HUES64 (cell line): Measurements from ENCODE around the gene FGF14.

Experiments
- H3K27ac ChIP-seq: 2 replicates; pipeline ENCODE4 v1.7.0; 2013; ENCODE audit warnings: low read depth, low read length, inconsistent platforms
- H3K27me3 ChIP-seq: 2 replicates; pipeline ENCODE4 v1.6.1; 2013; ENCODE audit warnings: mild to moderate bottlenecking, low read length; ENCODE audit not compliant: insufficient read depth
- H3K36me3 ChIP-seq: 2 replicates; pipeline ENCODE4 v1.6.1; 2013; ENCODE audit warnings: mild to moderate bottlenecking, low read length; ENCODE audit not compliant: insufficient read depth
- H3K4me1 ChIP-seq: 2 replicates; pipeline ENCODE4 v1.6.1; 2013; ENCODE audit warnings: mild to moderate bottlenecking, low read length, moderate library complexity; ENCODE audit not compliant: insufficient read depth
- H3K4me3 ChIP-seq: 2 replicates; pipeline ENCODE4 v1.5.1; 2013; ENCODE audit warnings: mild to moderate bottlenecking, low read length, moderate library complexity
- H3K9ac ChIP-seq: 2 replicates; pipeline ENCODE4 v1.6.1; 2013; ENCODE audit warnings: mild to moderate bottlenecking, low read depth, low read length
- H3K9me3 ChIP-seq: 2 replicates; pipeline ENCODE4 v1.6.1; 2013; ENCODE audit warnings: low read depth, low read length; ENCODE audit not compliant: insufficient read depth
- WGBS: fragments of 150-250, 120-280 bp; methylation state at CpG from one replicate; pipeline ENCODE4 v1.1.7; 2013; ENCODE audit warnings: missing lambda C conversion rate; 5-methylcytosine and 5-hydroxymethylcytosine counted together

Gene FGF14

DNA sequence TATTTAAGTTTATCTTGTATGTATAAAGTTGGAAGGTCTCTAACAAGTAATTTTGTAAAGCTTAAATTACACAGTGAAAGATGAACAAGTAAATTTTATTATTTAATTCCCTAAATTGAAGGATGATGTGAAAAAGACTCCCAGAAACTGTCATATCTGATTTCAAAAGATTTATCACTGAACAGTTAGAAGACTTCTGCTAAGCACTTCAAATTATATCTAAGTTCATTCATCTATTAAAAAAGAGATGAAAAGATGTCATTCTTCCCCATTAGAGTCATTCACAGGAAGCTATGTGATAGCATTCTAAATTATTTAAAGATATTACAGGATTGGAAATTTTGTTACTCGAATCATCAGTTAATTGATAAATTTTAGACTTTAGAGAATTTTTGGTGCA is 590.0 kb downstream of the FGF14 start:
- H3K9ac ChIP-seq = no peak overlapping the region
- H3K4me1 ChIP-seq = no peaks in the 10 kb centered on the region
- no peaks in the 10 kb centered on the region for H3K36me3 ChIP-seq
- no peaks in the 10 kb centered on the region for H3K27me3 ChIP-seq
- H3K9me3 ChIP-seq = no peaks in the 10 kb centered on the region
- 100% methylated on average over 1 of the region's 1 CpG for WGBS
- H3K27ac ChIP-seq = no peak overlapping the region
- no peak overlapping the region for H3K4me3 ChIP-seq

DNA sequence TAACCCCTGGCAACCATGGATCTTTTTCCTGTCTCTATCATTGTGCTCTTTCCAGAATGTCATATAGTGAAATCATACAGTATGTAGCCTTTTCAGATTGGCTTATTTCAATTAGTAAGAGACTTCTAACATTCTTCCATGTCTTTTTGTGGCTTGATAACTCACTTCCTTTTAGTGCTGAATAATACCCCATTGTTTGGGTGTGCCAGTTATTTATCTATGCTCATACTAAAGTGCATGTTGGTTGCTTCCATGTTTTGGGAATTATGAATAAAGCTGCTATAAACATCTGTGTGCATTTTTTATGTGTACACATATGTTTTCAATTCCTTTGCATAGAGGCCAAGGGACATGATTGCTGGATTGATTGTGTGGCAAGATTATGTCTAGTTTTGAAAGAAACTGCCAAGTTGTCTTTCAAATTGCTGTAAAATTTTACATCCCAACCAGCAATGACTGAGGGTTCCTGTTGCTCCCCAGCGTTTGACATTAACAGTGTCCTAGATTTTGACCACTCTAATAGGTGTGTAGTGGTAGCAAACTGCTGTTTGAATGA is 590.5 kb downstream of the FGF14 start:
- WGBS = 86% methylated on average over 1 of the region's 1 CpG
- Histone ChIP-seq H3K9ac (no peak overlapping the region), H3K27ac (no peak overlapping the region), H3K9me3 (no peaks in the 10 kb centered on the region), H3K4me3 (no peak overlapping the region), H3K4me1 (no peaks in the 10 kb centered on the region), H3K36me3 (no peaks in the 10 kb centered on the region), H3K27me3 (no peaks in the 10 kb centered on the region)

DNA sequence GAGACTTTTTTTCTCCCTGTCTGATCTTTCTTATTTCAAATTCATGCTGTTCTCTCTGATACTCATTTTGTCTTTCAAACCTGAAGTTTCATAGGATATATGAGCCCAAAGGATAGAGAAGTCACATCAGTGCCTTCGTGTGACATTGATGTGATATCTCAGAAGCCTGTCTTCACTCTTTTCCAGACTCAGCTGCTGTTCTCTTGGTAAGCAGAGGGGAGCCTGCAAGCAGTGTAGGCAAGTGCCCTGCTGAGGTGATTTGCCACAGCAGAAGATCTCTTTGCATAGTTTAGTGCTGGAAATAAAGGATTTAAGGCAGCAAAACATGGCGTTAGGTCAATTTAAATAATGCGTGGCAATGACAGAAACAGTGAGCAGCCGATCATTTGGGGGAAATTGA is 602.7 kb downstream of the FGF14 start:
- Histone ChIP-seq H3K9ac (no peak overlapping the region), H3K9me3 (no peaks in the 10 kb centered on the region), H3K4me3 (no peak overlapping the region), H3K36me3 (no peaks in the 10 kb centered on the region), H3K4me1 (peaks cover 8% of the 10 kb centered on the region; the same call in 1 of the 2 replicates), H3K27me3 (no peaks in the 10 kb centered on the region), H3K27ac (no peak overlapping the region)
- 71% methylated on average over 4 of the region's 4 CpGs for WGBS

DNA sequence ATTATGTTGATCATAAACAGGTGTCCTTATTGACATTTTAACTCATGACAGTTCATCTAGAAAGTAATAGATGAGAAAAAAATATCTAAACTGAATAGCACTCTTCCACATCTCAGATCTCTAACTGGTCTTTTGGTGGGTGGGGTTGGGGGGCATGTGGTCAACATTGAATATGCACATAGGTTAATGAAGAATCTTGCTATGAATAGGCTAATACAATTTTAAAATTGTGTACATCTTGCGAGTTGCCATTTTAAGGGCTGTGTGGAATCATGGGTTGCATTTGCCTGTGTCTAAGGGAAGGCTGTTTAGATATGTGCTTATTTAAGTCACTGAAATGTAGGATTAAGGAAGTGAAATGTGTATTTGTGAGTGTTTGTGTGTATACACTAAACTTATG is 603.4 kb downstream of the FGF14 start:
- Histone ChIP-seq H3K27ac (no peak overlapping the region), H3K9ac (no peak overlapping the region)
- WGBS = 93% methylated on average over 1 of the region's 1 CpG

DNA sequence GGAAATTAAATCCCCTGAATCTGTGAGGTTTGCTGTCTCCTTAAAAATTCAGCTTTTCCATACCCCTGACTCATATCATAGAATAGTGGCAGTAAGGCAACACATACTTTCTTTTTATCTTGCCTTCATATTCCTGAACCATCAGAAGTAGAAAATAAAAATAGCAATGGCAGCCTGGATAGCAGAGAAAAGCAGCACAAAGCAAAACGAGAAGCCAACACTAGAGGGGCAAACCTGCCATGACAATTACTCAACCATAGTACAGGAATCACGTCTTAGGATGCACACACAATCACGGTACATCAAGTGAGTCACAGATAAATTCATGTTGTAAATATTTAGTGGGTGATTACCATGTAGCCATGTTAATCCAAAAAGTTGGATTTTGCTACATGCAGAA is 606.4 kb downstream of the FGF14 start:
- no peaks in the 10 kb centered on the region for H3K36me3 ChIP-seq
- H3K27me3 ChIP-seq = no peaks in the 10 kb centered on the region
- no peaks in the 10 kb centered on the region for H3K9me3 ChIP-seq
- no peak overlapping the region for H3K27ac ChIP-seq
- H3K4me3 ChIP-seq = no peak overlapping the region
- H3K4me1 ChIP-seq = peaks cover 8% of the 10 kb centered on the region; the same call in 1 of the 2 replicates
- H3K9ac ChIP-seq = no peak overlapping the region
- WGBS = 89% methylated on average over 3 of the region's 3 CpGs

More for the DNA sequence above, 603.4 kb downstream of the FGF14 start:
- H3K4me3 ChIP-seq = no peak overlapping the region
- peaks cover 8% of the 10 kb centered on the region; the same call in 1 of the 2 replicates for H3K4me1 ChIP-seq
- no peaks in the 10 kb centered on the region for H3K9me3 ChIP-seq
- H3K27me3 ChIP-seq = no peaks in the 10 kb centered on the region
- no peaks in the 10 kb centered on the region for H3K36me3 ChIP-seq

DNA sequence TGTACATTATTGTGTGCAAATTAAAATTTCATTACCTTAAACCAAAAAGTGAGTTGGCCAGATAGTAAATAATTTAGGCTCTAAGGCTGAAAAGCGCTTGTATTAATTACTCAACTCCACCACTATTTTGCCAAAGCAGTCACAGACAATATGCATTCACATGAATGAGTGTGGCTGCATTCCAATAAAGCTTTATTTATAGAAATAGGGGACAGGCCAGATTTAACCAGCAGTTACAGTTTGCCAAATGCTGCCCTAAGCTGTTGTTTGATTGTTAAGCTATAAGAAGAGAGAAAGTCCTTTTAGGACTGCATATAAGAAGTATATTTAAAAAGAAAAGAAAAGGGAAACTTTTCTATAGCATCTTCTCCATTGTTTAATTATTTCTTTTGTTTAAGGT is 606.8 kb downstream of the FGF14 start:
- Histone ChIP-seq H3K4me1 (peaks cover 8% of the 10 kb centered on the region; the same call in 1 of the 2 replicates), H3K27ac (no peak overlapping the region), H3K4me3 (no peak overlapping the region), H3K36me3 (no peaks in the 10 kb centered on the region), H3K27me3 (no peaks in the 10 kb centered on the region), H3K9me3 (no peaks in the 10 kb centered on the region), H3K9ac (no peak overlapping the region)
- WGBS = no CpG with 5 or more reads among the region's 1 CpG

DNA sequence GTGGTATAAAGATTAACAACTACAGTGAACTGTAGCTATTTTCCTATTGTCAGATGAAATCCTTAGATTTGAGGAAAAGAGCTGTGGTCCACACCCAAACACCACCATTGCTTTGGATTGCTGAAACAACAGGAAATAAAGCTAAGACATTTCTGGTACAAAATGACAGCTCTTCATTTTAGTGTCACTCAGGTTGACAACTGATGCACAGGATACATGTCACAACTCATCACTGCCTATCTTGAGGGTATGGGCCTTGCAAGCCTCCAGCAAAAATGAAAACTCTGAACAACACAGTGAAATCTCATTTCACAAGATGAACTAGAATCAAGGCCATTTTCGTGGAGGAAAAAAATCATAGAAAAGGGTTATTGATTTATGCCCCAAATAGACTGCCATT is 609.7 kb downstream of the FGF14 start:
- Histone ChIP-seq H3K9ac (no peak overlapping the region), H3K27me3 (no peaks in the 10 kb centered on the region), H3K27ac (no peak overlapping the region), H3K4me1 (no peaks in the 10 kb centered on the region), H3K36me3 (no peaks in the 10 kb centered on the region), H3K9me3 (no peaks in the 10 kb centered on the region), H3K4me3 (no peak overlapping the region)
- WGBS = no CpG with 5 or more reads among the region's 1 CpG

DNA sequence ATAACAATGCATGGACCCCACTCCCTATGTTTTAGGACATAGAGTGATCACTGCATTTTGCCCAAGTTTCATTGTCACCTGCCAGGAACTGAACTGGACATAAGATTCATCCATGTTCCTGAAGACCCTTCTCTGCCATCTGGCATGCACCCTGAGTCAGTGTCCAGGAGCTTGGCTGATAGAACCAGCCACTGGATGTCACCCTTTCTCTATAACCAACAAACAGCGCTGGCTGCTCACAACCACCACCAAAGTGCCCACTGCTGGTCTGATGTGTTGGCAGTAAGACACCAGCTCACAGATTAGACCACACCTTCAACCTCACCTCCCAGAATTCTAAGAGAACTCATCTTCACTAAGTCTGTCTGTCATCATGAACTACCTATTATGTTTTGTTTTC is 616.0 kb downstream of the FGF14 start:
- WGBS = 17% methylated on average over 1 of the region's 1 CpG
- Histone ChIP-seq H3K9ac (no peak overlapping the region), H3K4me3 (no peak overlapping the region), H3K4me1 (no peaks in the 10 kb centered on the region), H3K9me3 (no peaks in the 10 kb centered on the region), H3K36me3 (no peaks in the 10 kb centered on the region), H3K27ac (no peak overlapping the region), H3K27me3 (no peaks in the 10 kb centered on the region)

DNA sequence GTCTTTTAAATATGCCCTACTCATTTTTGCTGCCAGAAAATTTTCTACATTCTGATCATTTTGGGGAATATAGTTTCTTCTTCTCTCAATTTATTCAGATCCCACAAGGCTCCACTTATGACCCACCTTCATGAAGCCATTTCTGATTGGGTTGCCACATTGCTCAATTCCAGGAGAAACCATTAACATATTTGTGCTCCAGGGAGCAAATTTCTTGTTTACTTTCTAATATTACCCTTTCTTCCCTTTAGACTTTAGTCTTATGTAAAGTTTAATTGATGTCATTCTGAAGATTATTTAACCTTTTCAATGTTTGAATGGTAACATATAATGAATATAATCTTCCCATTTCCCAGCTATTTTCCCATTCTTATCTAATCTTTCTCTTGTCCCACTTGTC is 617.5 kb downstream of the FGF14 start:
- Histone ChIP-seq H3K36me3 (no peaks in the 10 kb centered on the region), H3K9ac (no peak overlapping the region), H3K4me1 (no peaks in the 10 kb centered on the region), H3K4me3 (no peak overlapping the region), H3K9me3 (no peaks in the 10 kb centered on the region), H3K27me3 (no peaks in the 10 kb centered on the region), H3K27ac (no peak overlapping the region)

DNA sequence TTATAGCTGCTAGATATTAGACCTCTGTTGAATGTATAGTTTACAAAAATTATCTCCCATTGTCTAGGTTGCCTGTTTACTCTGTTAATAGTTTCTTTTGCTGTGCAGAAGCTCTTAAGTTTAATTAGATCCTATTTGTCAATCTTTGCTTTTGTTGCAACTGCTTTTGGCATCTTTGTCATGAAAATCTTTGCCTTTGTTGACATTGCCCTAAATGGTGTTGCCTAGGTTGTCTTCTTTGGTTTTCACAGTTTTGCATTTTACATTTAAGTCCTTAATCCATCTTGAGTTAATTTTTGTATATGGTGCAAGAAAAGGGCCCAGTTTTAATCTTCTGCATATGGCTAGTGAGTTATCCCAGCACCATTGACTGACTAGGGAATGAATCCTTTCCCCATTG is 618.3 kb downstream of the FGF14 start:
- Histone ChIP-seq H3K4me3 (no peak overlapping the region), H3K4me1 (no peaks in the 10 kb centered on the region), H3K9ac (no peak overlapping the region), H3K27ac (no peak overlapping the region), H3K36me3 (no peaks in the 10 kb centered on the region), H3K27me3 (no peaks in the 10 kb centered on the region), H3K9me3 (no peaks in the 10 kb centered on the region)

DNA sequence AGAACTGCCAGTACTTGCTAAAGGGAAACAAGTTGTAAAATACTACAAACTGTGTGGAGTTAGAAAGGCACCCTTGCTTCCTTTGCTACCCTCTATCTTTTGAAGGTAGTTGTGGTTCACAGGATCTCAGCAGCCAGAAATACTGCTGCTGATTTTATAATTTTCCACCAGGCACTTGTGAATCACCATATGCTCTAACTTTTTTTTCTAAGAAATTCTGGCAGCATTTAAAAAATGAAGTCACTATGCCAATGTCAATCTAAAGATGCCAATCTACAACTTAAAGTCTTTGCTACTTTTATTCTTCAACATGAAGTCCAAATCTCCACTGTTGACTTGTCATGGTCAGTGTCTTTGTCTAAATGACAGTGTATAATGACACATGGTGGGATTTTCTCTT is 621.6 kb downstream of the FGF14 start:
- H3K27me3 ChIP-seq = no peaks in the 10 kb centered on the region
- H3K4me1 ChIP-seq = no peaks in the 10 kb centered on the region
- no peak overlapping the region for H3K9ac ChIP-seq
- H3K36me3 ChIP-seq = no peaks in the 10 kb centered on the region
- H3K9me3 ChIP-seq = no peaks in the 10 kb centered on the region
- H3K4me3 ChIP-seq = no peak overlapping the region
- no peak overlapping the region for H3K27ac ChIP-seq

DNA sequence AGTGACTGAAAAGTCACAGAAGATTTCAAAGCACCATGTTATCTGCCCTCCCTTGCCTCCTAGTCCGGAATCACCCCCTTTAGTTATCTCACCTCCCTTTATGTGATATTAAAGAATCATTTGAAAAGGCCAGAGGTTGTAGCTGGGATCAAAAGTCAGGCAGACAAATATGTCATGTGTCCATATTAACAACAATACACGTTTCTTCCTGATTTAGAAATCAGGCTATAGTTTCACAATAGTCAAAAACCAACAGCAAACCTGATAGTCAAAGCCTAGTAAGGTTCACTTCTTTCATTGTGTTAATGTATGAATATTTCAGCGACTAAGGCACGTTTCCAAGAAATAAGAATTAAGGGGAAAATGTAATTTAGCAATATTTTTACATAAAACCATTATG is 622.7 kb downstream of the FGF14 start:
- WGBS = 75% methylated on average over 1 of the region's 4 CpGs

More for the DNA sequence above, 622.7 kb downstream of the FGF14 start:
- Histone ChIP-seq H3K9ac (no peak overlapping the region), H3K36me3 (no peaks in the 10 kb centered on the region), H3K4me1 (no peaks in the 10 kb centered on the region), H3K27ac (no peak overlapping the region), H3K4me3 (no peak overlapping the region), H3K27me3 (no peaks in the 10 kb centered on the region), H3K9me3 (no peaks in the 10 kb centered on the region)
